Frontal cortex (tissue), 4 donors: ENCODE data around the gene PAX7. TPM values are rescaled to one million over a fixed set of nuclear protein-coding genes. Genes with fewer than 3 reads are reported as not detected.
"Not testable (repeated sequence)": the region's sequence is repeated elsewhere in the genome, so short reads cannot be mapped to it uniquely, and the experiment has no call there.

Source experiments
- DNase-seq, 2 donors: peaks; one replicate each; pipeline ENCODE4 v3.0.0; 2012; ENCODE audit warnings: low spot score in 2 of 2
- FAIRE-seq: peaks from 2 replicates; lab custom pipeline; 2012; peaks lifted over from hg19 to GRCh38; lab: Jason Lieb, UNC
- total RNA-seq: library from RNA; depleted of rRNA; stranded (reverse); fragments of >200 nt; gene quantifications from one replicate; pipeline ENCODE4 v1.2.3, GENCODE V29; 2014
- donor health status: control.
- donor health status: control.
- donor health status: control.

The PAX7 gene
- total RNA-seq, 1 donor from 2014 or later, result under 0.01 TPM

GRCh38 chr1:18740617-18741016 is 110.0 kb downstream of the PAX7 start:
- DNase-seq (no peak), FAIRE-seq (no peak)

DNA sequence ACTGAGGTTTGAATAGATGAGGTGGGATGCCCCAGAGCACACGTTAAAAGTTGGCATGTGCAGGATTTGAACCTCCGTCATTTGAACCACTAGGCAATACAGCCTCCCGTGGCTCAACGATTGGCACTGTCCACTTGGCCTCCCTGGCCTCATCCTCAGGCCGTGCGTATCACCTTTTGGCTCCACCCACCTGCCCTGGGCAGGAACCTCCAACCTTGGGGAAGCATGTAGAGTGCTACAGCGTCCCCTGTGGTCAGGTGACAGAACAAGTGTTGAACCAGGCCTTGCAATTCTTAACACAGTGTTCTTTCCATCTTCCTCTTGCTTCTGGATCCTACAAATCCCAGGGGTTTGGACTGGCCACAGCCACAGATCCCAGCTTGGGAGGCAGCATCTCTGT is 112.6 kb downstream of the PAX7 start:
- DNase-seq (no peak), FAIRE-seq (no peak)

GRCh38 chr1:18744381-18744780 is 113.7 kb downstream of the PAX7 start:
- not testable (repeated sequence) for DNase-seq, FAIRE-seq

DNA sequence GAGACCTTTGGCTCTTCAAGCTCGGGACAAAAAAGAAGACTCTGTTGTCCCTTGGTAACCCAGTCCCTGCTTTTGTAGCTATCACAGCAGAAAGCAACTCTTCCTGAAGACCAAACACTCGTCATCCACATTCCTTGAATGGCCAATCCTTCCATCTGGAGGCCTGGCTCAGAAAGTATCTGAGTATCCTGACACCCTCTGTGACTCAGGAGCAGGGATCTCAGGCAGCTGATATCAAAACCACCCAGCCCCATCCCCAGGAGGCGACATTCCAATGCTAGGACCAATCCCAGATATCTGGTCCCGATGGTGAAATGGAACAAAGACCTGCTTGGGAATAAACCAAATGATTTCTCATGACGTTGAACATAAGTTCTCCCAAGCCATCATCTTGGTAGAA is 116.3 kb downstream of the PAX7 start:
- FAIRE-seq (no peak), DNase-seq (no peak)

DNA sequence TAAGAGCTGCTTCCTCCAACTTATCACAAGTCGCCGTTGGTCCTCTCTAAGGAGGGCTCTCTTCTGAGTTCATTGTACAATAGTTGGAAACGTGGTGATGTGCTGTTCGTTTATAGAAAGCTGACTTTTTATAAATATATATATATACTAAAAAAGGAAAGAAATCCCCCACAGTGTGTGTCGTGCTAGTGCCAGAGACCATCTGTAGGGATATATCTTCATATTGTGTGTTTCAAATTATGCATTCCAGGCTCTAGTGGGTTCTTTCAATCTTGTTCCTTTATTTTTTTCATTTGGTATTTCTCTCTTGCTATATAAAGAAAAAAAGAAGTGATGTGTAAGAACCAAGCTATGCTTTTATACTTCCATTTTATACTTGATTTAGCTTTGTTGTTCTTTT is 117.0 kb downstream of the PAX7 start:
- FAIRE-seq, result no peak
- no peak for DNase-seq

GRCh38 chr1:18748435-18748834 is 117.8 kb downstream of the PAX7 start:
- FAIRE-seq, result no peak
- DNase-seq, result no peak

DNA sequence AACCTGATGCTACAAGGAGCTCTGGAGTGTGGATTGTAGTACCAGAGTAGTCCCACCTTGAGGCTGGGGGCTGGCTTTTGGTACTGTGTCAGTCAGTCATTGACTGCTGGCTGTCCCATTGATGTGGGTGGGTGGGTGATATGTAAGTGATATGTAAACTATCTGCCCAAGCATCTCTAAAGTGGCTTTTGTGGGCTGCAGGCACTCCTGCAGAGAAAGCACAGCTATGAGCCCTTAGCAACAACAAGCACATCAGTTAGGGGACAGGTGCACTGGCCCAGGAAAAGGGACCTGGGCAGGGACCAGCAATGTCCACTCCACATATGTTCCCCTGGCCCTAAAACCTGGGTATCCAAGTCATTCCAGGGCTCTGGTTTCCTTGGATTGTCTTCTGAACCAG is 118.9 kb downstream of the PAX7 start:
- FAIRE-seq, result no peak
- no peak for DNase-seq

- DNase-seq (no peak), FAIRE-seq (no peak)
These were observed 120.0 kb downstream of the PAX7 start for GRCh38 chr1:18750600-18750999.

DNA sequence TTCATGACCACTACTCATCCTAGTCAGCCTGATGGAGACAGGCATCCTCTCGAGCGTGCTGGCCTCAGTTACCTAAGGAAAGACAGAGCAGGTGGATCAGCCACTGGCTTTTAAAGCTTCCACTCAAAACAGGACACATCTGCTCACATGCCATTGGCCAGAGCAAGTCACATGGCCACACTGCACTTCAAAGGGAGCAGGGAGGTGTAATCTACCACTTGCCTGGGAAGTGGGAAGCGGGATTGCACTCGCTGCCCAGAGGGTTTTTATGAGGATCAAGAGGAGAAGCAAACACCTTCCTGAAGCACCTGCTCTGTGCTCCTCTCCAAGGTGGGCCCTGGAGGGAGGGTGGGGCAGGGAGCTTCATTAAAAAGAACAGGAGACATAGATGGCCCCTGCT is 120.8 kb downstream of the PAX7 start:
- no peak for DNase-seq
- no peak for FAIRE-seq

- FAIRE-seq (no peak), DNase-seq (no peak)
These were observed 121.8 kb downstream of the PAX7 start for GRCh38 chr1:18752409-18752808.

DNA sequence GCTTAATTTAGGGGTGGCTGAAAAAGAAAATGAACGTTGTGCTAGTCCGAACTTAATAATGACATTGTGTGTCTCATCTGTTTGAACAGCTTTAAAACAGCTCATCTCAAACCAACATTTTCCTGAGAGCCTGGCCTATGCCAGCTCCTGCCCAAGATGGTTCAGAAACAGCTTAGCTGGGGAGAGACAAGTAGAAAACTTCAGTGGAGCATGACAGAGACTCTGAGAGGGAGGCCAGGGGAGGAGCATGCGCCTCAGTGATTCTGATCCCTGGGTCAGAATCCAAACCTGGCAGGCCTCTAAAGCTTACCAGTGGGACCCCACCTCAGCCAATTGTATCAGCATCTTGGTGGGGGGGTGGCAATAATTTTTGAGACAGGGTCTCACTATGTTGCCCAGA is 129.5 kb downstream of the PAX7 start:
- no peak for FAIRE-seq
- DNase-seq, result no peak

DNA sequence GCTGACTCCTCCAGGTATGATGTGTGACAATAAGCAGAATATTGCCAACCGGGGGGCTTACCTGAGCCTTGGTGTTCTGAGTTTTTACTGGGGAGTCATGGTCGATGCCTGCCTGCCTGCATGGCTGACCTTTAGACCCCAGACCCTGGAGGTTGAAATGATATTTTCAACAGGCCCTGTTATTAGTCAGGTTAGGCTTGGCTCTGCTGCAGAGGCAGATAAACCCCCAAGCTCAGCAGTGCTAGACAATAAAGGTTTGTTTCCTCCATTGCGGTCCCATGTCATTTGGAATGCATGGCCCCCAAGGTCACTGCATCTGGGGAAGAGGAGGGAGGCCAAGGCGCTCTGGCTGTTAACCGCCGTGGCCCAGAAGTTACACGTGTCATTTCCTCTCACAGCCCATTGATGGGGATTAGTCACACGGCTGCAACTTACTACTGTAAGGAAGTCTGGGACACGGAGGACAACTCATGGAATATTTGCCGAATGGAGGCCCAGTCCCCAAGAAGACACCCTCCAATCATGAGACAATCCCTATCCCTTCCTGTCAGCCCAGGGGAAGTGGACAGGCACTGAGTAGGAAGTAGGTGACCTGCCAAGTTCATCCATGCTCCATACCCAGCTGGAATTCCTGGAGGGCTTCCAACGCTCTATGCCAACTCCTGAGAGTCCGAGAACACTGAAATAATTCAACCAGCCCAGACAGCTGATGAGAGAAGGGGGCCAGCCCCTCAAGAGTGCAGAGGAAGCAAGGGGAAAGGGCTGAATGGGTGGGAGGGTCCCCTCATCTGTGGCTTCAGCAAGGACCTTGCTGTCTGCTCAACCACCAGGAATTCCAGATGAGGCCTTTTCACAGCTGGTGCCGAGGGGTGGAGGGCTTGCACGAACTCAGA is 131.5 kb downstream of the PAX7 start:
- no peak for FAIRE-seq
- no peak for DNase-seq

- FAIRE-seq (no peak), DNase-seq (no peak)
These were observed 133.7 kb downstream of the PAX7 start for GRCh38 chr1:18764362-18764761.

- FAIRE-seq (no peak), DNase-seq (no peak)
These were observed 135.1 kb downstream of the PAX7 start for GRCh38 chr1:18765725-18766124.

DNA sequence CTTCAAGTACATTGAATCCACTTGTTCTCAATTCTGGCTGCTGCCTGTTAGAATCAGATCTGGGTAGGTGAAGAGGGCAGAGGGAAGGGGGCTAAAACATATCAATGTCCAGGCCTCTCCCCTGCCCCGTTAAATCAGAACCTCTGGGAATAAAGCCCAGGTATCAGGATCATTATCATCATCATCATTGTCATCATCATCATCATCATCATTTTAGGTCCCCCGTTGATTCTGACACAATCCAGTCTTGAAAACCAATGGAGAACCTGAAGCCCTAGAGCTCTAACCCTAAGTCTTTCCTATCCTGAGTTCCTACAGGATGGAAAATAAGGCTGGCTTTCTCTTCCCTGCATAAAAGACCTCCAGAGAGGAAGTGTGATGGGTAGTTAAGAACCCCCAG is 135.7 kb downstream of the PAX7 start:
- DNase-seq (no peak), FAIRE-seq (no peak)

DNA sequence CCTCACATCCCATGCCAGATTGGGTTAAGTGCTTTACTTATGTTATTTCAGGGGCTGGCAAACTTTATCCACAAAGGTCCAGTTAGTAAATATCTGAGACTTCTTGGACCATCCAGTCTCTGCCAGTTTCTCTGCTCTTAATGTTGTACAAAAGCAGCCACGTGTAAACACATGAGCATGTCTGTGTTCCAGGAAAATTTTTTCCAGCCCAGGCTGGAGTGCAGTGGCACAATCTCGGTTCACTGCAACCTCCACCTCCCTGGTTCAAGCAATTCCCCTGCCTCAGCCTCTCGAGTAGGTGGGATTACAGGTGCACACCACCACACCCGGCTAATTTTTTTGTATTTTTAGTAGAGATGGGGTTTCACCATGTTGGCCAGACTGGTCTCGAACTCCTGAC is 136.9 kb downstream of the PAX7 start:
- DNase-seq, FAIRE-seq: not testable (repeated sequence)

GRCh38 chr1:18768086-18768485 is 137.4 kb downstream of the PAX7 start:
- no peak for FAIRE-seq
- DNase-seq, result no peak

DNA sequence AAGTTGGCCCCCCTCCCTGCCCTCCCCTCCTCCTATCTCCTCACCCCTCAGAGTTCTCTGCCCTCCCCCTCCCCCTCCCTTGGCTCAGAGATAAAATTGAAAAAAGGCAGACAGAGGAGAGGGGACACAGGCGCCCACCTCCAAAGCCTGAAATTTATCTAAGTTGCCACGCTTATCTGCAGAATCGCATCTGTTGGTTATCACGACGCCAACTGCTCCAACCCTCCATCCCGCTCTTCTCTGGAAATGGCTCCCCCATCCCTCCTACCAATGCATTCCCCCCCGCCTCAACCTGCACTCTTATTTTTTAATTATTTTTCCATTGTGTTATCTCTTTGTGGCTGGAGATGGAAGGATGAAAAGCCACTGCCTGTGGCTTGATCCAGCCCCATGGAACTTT is 138.5 kb downstream of the PAX7 start:
- FAIRE-seq (no peak), DNase-seq (no peak)

GRCh38 chr1:18770799-18771198 is 140.2 kb downstream of the PAX7 start:
- no peak for FAIRE-seq
- DNase-seq, result no peak

GRCh38 chr1:18773753-18774152 is 143.1 kb downstream of the PAX7 start:
- DNase-seq (no peak), FAIRE-seq (no peak)

DNA sequence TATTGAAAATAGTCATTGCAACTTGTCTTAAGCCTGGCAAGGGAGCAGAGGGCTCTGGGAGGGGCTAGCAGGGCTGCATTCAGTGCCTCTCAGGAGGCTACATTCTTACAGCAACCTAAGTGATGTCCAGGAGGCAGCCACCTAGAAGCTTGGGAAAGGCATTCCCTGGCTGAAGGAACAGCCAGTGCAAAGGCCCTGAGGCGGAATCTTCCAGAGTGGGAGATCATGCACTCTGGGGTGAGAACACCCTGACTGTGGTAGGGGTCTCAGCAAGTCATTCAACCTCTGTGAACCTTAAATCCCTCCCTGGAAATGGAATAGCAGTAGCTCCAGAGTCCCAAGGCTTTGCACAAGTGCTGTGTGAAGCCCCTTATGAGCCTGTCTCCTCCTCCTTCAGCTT is 144.7 kb downstream of the PAX7 start:
- no peak for DNase-seq
- FAIRE-seq, result no peak

- DNase-seq, result no peak
- FAIRE-seq, result no peak
These were observed 146.1 kb downstream of the PAX7 start for GRCh38 chr1:18776777-18777176.
